Prostate gland (tissue), 2 donors: ENCODE measurements around the gene MAGOHB. TPM values are rescaled to one million over a fixed set of nuclear protein-coding genes. Genes with fewer than 3 reads are reported as not detected.

ENCODE experiments used
- DNase-seq: peaks from one replicate; pipeline ENCODE4 v3.0.0-alpha.2; 2019; ENCODE audit warnings: low spot score
- H3K27ac ChIP-seq, 2 donors: fragments of 200-600 bp; sonication (generic); 2 replicates each; pipeline ENCODE4 v1.5.1; 2017 to 2019
- H3K27me3 ChIP-seq: fragments of 200-600 bp; sonication (generic); replicated peaks from 2 replicates; pipeline ENCODE4 v1.5.1; 2019; ENCODE audit not compliant: insufficient read depth
- H3K36me3 ChIP-seq, 2 donors: fragments of 200-600 bp; sonication (generic); 1 replicate in 1 of 2; 2 replicates in 1 of 2; pipeline versions ENCODE4 v1.5.1 to v1.8.1; 2017 to 2019
- H3K4me1 ChIP-seq: fragments of 200-600 bp; sonication (generic); replicated peaks from 2 replicates; pipeline ENCODE4 v1.5.1; 2019
- H3K4me3 ChIP-seq, 2 donors: fragments of 200-600 bp; sonication (generic); 2 replicates each; pipeline ENCODE4 v1.5.1; 2017 to 2019
- H3K9me3 ChIP-seq: fragments of 200-600 bp; sonication (generic); 2 replicates; pipeline ENCODE4 v1.5.1; 2017
- CTCF ChIP-seq, 4 experiments: fragments of 200-600 bp in 2 of 4; fragments of 450-650 bp in 2 of 4; sonication (generic) in 2 of 4; IDR thresholded peaks; 1 replicate in 3 of 4; 2 replicates in 1 of 4; pipeline ENCODE4 v1.5.1; 2016 to 2019; ENCODE audit warnings: antibody characterized with exemption in 4 of 4, mild to moderate bottlenecking in 2 of 4, moderate library complexity in 2 of 4
- WGBS: methylation state at CpG from one replicate; pipeline ENCODE4 v1.1.5; 2018; 5-methylcytosine and 5-hydroxymethylcytosine counted together
- intact Hi-C: fragments of 100-400 bp; cut with DNase I; formaldehyde crosslinking; loops from one replicate; pipeline ENCODE4 v1.14.2; 2022
- total RNA-seq, 2 donors: library from RNA; depleted of rRNA; stranded (reverse); fragments of >200 nt; gene quantifications; one replicate each; pipeline ENCODE4 v1.1.0, GENCODE V29; 2016

The MAGOHB gene
- total RNA-seq, 2 donors from 2014 or later = 24.2 to 24.8 TPM

GRCh38 chr12:10554228-10554755 lies 59.1 kb downstream of the MAGOHB start:
- no peak for DNase-seq

More at GRCh38 chr12:10554228-10554755, 59.1 kb downstream of the MAGOHB start:
- no peaks in the 10 kb centered on the region for H3K36me3 ChIP-seq
- no peak for TF ChIP-seq CTCF (IDR thresholded peaks at IDR 0.05)
- intact Hi-C loops = no loop called here
- H3K4me3 ChIP-seq = no peak overlapping the region
- no peak overlapping the region for H3K27ac ChIP-seq
- whole genome bisulfite sequencing = 92% methylated on average over 6 of the region's 6 CpGs
- no peaks in the 10 kb centered on the region for H3K4me1 ChIP-seq
- no peaks in the 10 kb centered on the region for H3K9me3 ChIP-seq
- no peaks in the 10 kb centered on the region for H3K27me3 ChIP-seq

Other genes with a start within 250 kb of the MAGOHB start
- 1 to 10 TPM in 1 of 2 donors, under 1 TPM in 1; 0.59 to 2.8 TPM for gene KLRK1, start 223.6 kb downstream of the MAGOHB start, total RNA-seq
- gene KLRC4, start 203.9 kb downstream of the MAGOHB start, total RNA-seq = under 1 TPM in 1 of 2 donors, not detected in 1; 0.96 TPM
- gene KLRC3, start 193.0 kb downstream of the MAGOHB start, total RNA-seq = not detected
- gene KLRC2, start 177.6 kb downstream of the MAGOHB start, total RNA-seq = under 1 TPM in 1 of 2 donors, not detected in 1; 0.27 TPM
- gene KLRC1, start 160.2 kb downstream of the MAGOHB start, total RNA-seq = under 1 TPM in 1 of 2 donors, not detected in 1; 0.59 TPM
- 1 to 10 TPM in 1 of 2 donors, under 1 TPM in 1; 0.36 to 1.1 TPM for gene EIF2S3B, start 107.7 kb downstream of the MAGOHB start, total RNA-seq
- gene STYK1, start 60.4 kb upstream of the MAGOHB start, total RNA-seq = 10 to 100 TPM in 1 of 2 donors, 1 to 10 TPM in 1; 9.5 to 39.7 TPM
- gene YBX3, start 109.7 kb upstream of the MAGOHB start, total RNA-seq = 100 to 1,000 TPM; 197 to 358 TPM
- not detected for gene TAS2R7, start 189.0 kb upstream of the MAGOHB start, total RNA-seq
- not detected for gene TAS2R8, start 193.7 kb upstream of the MAGOHB start, total RNA-seq
- not detected for gene TAS2R9, start 196.6 kb upstream of the MAGOHB start, total RNA-seq
- gene TAS2R10, start 212.7 kb upstream of the MAGOHB start, total RNA-seq = under 1 TPM in 1 of 2 donors, not detected in 1; 0.41 TPM
- 10 to 100 TPM in 1 of 2 donors, 1 to 10 TPM in 1; 7.9 to 66.9 TPM for gene PRR4, start 235.9 kb upstream of the MAGOHB start, total RNA-seq